Head of caudate nucleus (tissue), 42 donors: ENCODE measurements around the gene HINT1.
"Not testable (repeated sequence)": the region's sequence is repeated elsewhere in the genome, so short reads cannot be mapped to it uniquely, and the experiment has no call there.

ENCODE experiments used
- DNase-seq, 42 donors: peaks; one replicate each; pipeline versions ENCODE4 v3.0.0 to v3.0.0-alpha.2; 2020 to 2021; ENCODE audit warnings: mixed read lengths in 7 of 42
- intact Hi-C: fragments of 100-400 bp; cut with DNase I; formaldehyde crosslinking; loops from one replicate; pipeline ENCODE4 v1.15.0; 2022

The HINT1 gene

DNA sequence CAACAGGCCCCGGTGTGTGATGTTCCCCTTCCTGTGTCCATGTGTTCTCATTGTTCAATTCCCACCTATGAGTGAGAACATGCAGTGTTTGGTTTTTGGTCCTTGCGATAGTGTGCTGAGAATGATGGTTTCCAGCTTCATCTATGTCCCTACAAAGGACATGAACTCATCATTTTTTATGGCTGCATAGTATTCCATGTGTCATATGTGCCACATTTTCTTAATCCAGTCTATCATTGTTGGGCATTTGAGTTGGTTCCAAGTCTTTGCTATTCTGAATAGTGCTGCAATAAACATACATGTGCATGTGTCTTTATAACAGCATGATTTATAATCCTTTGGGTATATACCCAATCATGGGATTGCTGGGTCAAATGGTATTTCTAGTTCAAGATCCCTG, 32.0 kb downstream of the HINT1 start:
- DNase-seq, intact Hi-C loops: not testable (repeated sequence)

DNA sequence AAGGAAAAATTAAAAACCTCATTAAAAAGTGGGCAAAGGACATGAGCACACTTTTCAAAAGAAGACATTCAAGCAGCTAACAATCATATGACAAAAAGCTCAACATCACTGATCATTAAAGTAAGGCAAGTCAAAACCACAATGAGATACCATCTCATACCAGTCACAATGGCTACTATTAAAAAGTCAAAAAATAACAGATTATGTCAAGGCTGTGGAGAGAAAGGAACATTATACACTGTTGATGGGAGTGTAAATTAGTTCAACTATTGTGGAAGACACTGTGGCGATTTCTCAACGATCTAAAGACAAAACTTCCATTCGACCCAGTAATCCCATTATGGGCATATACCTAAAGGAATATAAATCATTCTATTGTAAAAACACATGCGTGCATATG, 35.8 kb downstream of the HINT1 start:
- intact Hi-C loops = no loop called here
- no peak for DNase-seq

DNA sequence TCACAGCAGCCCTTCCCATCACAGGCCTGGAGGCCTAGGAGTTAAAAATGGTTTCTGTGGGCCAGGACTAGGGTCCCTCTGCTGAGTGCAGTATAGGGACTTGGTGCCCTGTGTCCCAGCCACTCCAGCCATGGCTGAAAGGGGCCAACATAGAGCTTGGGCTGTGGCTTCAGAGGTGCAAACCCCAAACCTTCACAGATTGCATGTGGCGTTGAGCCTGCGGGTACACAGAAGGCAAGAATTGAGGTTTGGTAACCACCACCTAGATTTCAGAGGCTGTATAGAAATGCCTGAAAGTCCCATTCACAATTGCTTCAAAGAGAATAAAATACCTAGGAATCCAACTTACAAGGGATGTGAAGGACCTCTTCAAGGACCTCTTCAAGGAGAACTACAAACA, 37.8 kb downstream of the HINT1 start:
- intact Hi-C loops, DNase-seq: not testable (repeated sequence)

DNA sequence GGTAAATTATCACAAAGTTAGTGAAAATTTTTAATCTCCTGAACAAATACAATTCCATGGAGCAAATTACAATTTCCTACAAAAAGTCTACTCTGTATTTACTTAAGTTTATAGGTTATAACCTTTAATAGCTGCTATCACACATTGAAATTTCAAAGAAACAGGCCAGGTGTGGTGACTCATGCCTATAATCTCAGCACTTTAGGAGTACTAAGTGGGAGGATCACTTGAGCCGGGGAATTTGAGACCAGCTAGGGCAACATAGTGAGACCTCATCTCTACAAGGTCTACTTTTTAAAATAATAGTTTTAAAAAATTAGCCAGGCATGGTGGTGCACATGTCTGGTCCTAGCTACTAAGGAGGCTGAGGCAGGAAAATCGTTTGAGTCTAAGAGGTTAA, 50.3 kb downstream of the HINT1 start:
- DNase-seq = no peak
- intact Hi-C loops = no loop called here

DNA sequence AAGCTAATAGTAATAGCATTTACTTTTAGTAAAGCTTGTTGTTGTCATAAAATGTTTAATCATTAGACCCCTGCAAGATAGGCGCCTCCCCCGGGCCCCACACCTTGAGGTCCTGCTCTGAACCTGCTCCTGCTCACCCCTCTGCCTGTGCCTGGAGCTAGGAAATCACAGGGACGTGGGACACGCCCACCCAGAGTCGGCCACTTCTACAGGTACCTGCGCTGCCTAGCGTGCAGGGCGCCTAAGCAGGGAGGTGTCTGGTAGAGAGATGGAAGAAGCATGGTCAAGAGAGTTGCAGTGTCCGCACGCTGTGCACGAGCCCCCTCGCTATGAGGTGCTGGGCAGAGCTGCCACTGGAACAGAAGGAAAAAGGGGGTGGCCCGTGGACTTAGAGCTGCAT, 52.6 kb downstream of the HINT1 start:
- no peak for DNase-seq
- intact Hi-C loops = no loop called here

DNA sequence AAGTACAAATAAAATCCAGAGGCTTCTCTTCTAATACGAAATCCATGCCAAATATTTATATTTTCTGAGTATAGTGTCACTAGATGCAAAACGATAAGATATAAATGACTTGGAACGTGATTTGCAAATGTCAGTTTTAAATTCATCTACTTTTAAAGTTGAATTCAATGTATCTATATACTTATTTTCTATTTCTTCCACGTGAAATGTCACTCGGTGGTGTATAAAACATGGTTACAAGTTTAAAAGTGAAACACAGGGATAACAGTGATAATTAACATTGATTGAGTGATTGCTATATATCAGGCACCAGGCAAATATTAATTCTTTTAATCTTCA, 54.8 kb downstream of the HINT1 start:
- intact Hi-C loops = no loop called here
- DNase-seq = no peak

DNA sequence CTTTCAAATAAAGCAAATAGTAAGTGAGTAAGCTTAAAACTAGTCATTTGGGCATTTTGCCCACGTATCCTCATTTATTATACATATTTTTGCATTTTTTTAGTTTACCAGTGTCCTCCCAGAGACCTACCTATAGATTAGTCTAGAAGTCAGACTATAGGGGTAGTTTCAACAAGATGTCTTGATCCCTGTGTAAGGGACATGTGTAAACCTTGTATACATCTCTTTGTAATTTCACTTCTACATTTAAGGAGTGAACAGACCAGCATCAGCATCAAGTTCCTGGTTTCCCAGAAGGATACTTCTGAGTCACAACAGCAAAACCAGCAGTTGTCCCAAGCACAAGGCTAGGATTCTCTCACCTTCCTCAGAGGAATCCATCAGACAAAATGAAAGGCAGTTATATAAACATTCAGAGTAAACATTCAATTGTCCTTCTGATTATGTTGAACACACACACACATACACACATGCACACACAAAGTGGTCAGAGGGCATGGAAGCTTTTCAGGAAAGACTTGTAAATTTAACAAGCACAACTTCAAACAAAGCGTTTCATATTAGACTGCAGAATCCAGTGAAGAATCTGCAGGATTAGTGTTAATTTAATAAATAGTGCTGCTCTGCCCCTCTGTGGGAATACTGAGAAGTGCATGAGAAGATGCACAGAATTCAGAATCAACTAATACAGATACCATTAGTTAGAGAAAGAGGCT, 55.4 kb downstream of the HINT1 start:
- peak in 22 of 42 donors; percentile 17 to 81 (median 55) for DNase-seq
- intact Hi-C loops = loop anchor here (10.0 kb wide), 1 partner anchor 1205 kb away; the partner anchor contains the start of gene CHSY3
